GM12875 (cell line): Measurements from ENCODE around the gene MTFP1.

Experiments used
- H3K4me3 ChIP-seq: one replicate; pipeline ENCODE4 v1.5.1; 2011; ENCODE audit warnings: low read depth, low read length, control low read depth
- TF ChIP-seq, protein P1 (sequence below): IDR thresholded peaks from 2 replicates; pipeline ENCODE4 v1.5.1; 2011; ENCODE audit warnings: low read depth, mild to moderate bottlenecking, control low read depth, inconsistent platforms, low read length, moderate library complexity, borderline replicate concordance; ENCODE audit not compliant: insufficient read depth

Gene MTFP1

DNA sequence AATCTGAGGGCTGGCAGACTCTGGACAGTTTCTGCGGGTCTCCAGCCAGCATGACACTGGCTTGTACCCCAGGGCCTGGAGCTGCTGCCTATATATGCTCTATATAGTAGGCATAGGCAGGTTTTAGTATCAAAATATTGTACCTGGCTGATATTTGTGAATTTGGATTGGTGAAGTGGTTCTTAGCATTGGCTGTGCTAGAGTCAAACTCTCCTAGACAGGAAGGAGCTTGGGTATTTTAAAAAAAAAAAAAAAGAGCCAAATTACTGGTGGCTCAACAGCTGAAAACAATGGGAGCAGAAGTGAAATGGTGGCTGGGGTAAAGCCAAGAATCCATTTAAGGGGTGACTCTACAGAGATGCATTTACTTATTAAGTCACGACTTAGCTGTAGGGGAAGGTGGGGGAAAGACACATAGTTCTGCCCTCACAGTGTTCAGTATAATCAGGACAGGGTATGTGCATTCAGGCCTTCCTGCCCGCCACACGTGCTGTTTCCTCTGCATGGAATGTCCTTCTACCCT, 11.0 kb upstream of the MTFP1 start:
- TF ChIP-seq, protein P1, sequence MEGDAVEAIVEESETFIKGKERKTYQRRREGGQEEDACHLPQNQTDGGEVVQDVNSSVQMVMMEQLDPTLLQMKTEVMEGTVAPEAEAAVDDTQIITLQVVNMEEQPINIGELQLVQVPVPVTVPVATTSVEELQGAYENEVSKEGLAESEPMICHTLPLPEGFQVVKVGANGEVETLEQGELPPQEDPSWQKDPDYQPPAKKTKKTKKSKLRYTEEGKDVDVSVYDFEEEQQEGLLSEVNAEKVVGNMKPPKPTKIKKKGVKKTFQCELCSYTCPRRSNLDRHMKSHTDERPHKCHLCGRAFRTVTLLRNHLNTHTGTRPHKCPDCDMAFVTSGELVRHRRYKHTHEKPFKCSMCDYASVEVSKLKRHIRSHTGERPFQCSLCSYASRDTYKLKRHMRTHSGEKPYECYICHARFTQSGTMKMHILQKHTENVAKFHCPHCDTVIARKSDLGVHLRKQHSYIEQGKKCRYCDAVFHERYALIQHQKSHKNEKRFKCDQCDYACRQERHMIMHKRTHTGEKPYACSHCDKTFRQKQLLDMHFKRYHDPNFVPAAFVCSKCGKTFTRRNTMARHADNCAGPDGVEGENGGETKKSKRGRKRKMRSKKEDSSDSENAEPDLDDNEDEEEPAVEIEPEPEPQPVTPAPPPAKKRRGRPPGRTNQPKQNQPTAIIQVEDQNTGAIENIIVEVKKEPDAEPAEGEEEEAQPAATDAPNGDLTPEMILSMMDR: no peak
- H3K4me3 ChIP-seq: no peak overlapping the region

DNA sequence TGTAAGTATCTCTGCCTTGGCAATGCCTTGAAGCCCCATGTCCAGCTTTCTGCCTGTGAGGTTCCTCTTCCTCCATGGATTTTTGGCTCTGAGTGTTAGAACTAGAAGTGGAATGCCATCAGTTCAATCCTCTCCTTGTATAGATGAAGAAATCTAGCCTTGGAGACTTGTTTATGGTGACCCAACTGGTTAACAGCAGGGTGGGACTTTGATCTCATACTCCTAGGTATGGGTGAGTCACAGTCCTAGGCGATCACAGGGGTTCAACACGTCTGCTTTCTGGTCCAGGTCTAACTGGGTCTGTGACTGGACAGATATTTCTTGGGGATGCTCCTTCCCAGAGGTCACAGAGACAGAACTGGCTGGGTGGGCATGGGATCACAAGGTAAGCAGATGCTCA, 9.2 kb upstream of the MTFP1 start:
- no peak overlapping the region for H3K4me3 ChIP-seq
- TF ChIP-seq, protein P1: no peak

DNA sequence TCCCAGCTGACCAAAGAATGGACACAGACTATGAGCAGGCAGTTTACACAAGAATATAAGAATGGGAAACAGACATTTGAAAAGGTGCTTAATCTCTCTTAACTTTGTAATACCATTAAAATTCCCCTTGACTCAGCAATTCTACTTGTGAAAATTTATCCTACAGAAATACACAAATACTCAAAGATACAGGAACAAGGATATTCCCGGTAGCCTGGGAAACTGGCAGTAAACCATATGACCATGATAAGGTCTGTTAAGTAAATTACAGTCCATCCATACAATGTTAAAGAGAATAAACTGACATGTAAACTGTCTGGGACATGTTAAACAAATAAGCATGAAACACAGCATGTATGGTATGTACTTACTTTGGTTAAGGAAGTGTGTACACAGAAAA, 8.7 kb upstream of the MTFP1 start:
- H3K4me3 ChIP-seq: no peak overlapping the region
- TF ChIP-seq, protein P1: no peak

DNA sequence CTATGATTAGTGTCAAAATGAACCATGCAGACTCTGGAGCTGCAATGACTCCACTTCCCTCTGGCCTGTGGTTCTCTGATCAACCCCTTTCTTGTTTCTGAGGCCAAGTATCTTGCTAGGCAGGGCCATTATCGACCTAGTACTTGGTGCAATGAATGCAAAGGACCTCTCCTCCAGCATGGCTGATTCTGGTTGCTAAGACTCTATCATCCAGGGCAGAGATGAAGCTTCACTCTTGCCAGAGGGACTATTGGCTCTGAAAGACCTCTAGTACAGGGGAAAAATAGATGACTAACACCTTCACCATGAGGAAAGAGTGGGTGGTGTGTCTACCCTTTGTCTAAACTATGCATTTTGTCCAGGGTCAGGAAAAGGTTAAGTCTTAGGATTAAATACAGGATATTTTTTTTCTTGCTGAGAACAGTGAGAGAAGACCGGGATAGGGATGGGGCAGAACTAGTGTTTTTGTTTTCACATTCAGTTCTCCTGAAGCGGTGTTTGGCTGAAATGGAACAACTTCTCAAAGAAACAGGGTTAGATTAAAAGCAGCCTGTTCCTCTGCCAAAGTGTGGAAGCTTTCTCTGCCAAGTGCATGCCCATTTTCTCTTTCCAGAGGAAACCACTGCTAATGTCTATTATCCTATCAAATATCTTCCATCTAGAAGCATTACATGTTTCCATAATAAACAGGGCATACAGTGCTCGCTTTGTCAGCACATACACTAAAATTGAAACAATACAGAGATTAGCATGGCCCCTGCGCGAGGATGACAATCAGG, 5.0 kb upstream of the MTFP1 start:
- TF ChIP-seq, protein P1: no peak

DNA sequence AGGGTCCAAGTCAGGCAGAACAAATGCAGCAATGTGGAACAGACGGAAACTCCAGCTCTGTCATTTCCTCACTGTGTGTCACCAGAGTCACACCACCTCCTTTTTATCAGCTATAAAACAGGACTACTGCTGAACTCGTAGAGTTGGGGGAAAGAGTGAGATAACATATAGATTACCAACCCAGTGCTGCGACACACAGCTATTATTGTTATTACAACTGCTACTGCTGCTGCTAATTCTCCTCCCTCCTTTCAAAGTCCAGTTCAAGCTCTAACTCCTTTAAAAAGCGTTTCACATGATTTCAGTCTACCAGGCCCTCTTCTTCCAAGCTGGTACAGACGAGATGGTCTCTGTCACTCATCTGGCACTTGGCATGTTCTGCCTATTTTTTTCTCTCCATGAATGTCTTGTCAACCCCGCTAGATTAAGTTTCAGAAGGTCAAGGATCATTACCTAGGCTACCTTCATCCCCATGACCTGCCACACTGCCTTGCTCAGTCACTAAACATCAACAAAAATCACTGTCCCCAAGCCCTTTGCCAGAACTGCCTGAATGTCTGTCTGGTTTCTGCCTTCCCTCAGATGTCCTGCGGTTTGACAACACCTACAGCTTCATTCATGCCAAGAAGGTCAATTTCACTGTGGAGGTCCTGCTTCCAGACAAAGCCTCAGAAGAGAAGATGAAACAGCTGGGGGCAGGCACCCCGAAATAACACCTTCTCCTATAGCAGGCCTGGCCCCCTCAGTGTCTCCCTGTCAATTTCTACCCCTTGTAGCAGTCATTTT, 3.7 kb upstream of the MTFP1 start:
- no peak overlapping the region for H3K4me3 ChIP-seq
- TF ChIP-seq, protein P1: no peak

More for the DNA sequence above, 5.0 kb upstream of the MTFP1 start:
- no peak overlapping the region for H3K4me3 ChIP-seq

DNA sequence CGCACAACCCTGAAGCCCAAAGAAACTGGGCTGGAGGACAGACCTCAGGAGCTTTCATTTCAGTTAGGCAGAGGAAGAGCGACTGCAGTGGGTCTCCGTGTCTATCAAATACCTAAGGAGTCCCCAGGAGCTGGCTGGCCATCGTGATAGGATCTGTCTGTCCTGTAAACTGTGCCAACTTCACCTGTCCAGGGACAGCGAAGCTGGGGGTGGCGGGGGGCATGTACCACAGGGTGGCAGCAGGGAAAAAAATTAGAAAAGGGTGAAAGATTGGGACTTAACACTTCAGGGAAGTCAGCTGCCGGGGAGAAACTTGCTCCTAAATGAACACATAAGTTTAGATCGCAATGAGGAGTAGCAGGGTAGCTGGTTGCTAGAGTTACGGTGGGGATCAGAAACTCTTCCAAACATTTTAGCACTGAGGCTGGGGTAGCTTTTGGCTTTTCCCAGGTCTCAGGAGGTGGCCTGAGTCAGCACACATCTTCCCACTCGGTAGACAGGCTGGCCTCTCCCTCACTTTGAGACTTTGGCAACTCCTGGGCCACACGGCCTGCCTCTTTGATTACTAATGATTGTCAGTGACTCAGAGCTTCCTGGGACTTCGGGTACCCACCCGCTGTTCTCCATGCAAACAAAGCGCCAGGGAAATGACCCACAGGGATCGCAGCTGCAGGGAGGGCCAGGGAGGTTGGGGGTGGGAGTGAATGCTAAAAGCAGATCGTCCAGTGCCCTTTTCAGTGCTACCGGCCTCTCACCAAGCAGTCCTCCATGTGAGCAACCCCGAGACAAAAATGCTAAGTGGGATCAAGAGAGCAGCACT, 2.9 kb upstream of the MTFP1 start:
- TF ChIP-seq, protein P1: no peak

More for the DNA sequence above, 2.9 kb upstream of the MTFP1 start:
- peak overlapping the region; percentile 75 for H3K4me3 ChIP-seq
